GM19328 (cell line): Measurements from ENCODE around the gene CUX1.
"Not testable (repeated sequence)": the region's sequence is repeated elsewhere in the genome, so short reads cannot be mapped to it uniquely, and the experiment has no call there.

Source experiments
- ATAC-seq: cut with Tn5 transposase; IDR thresholded peaks from one replicate; pipeline ENCODE4 v1.9.1; 2021; ENCODE audit warnings: mild to moderate bottlenecking, moderate library complexity; ENCODE audit not compliant: unreplicated experiment

The CUX1 gene

GRCh38 chr7:101798173-101798572 lies 19.3 kb upstream of the CUX1 start:
- ATAC-seq, result not testable (repeated sequence)

- ATAC-seq, result no peak
Observed at GRCh38 chr7:101803203-101804087, 14.0 kb upstream of the CUX1 start.

DNA sequence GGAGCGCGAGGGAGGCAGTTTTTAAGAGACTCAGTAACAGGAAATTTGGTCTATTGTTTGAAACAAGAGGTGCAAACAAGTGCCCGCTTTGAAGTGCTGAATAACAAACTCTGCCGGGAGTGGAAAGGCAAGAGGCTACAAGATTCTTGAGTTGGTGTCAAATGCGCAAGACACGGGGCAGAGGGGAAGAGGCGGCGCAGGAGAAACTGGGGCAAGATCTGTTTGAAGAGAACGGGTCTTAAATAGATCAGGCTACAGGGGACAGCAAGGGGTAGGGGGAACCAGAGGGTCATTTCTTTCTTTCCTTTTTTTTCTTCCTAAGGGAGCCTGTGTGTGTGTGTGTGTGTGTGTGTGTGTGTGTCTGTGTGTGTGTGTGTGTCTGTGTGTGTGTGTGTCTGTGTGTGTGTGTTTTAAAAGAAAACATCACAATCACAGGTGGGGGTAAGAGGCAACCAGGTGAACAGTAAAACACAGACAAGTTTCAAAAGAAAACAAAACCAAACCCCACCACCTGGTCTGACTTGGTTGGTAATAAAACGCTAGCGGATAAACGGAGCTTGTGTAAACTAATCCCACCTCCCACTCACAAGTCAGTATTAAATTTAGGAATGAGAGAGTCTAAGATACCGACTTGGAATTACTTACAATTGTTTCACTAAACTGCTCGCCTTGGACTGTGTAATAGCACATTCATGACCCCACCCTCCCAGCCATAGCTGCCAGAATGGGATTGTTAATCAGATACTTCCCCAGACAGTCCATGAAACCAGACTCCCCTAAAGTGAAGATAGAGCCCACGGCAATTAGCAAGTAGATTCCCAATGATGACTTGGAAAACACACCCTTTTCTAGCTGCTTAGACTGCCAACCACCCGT lies 13.1 kb upstream of the CUX1 start:
- no peak for ATAC-seq

GRCh38 chr7:101804967-101805366 lies 12.5 kb upstream of the CUX1 start:
- no peak for ATAC-seq

DNA sequence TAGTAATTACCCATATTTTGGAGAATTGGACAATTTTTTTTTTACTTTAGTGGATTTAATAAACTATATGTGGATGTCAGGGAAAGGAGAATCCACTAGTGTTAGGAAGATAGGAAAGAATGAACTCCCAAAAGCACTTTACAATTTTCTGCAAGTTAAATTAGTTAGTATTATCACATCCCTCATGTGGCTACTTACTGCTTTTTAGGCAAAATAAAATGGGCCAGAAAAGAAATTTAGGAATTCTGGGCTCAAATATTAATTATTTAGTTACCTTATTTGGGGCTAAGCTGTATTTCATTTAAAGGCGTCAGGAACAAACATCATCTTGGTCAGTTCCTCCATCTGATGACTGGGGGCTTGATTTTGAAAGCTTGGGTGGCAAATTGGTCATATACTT lies 4.8 kb upstream of the CUX1 start:
- ATAC-seq, result no peak

DNA sequence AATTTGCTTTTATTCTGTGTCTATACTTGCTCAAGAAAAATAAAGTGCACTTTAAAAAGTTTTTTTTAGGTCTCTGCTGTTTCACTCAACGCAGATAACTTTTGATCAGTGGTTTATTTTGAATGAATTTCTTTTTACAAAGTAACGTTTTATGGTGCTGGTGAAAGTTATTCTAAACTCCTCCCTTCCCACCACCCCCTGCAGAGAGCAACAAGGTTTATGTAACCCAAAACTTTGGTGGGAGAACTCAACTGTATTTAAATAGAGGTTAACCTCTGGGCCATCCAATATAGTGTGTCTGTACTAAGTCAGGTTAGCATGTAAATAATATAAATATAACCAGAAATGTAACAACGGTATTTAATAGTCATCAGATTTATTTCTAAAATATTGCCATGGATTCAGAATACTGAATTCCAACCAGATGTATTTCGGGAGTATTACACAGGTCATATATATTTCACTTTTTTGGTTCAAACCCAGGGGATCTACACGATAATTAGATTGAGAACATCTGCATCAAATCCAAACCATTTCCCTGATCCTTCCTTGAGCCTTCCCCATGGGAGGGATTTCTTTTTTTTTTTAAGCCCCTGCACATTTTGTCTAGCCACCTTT lies 3.9 kb upstream of the CUX1 start:
- ATAC-seq, result no peak

DNA sequence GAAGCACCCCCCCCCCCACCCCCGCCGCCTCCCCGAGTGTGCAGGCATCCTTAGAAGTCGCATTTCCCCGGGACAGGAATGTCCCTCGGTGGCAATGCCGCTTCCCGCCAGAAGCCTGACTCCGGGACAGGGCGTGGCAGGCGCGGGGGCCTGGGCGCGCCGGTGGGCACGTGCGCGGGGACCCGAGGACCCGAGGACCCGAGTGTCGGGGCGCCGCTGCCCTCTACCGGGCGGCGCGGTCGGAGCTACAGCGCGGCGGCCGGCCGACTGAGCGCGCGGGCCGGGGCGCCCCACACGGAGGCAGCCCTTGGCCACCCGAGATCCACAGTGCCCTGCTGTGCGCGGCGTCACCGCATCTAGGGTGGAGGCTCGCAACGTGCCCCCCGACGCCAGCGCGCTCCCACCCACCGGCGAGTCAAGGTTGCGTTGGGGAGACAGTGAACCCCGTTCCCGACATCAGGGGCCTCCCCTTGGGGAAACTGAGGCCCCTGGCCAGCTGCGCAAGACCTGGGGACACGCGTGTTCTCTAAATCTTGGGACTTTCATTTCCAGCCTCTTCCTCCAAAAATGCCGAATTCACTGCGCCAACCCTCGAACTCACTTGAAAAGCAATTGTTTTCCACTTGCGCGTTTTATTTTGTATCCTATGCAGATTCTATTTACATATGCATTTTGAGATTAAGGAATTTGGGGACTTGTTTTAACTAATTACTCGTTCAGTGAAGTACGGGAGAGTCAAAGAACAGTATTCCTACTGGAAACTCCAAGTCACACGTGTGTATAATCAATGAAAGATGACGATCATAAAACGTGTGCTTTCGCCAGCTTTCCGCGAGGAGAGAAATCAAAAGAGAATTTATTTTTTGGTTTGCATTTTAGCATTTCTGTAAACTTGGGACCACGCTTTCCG lies 3.1 kb upstream of the CUX1 start:
- no peak for ATAC-seq

GRCh38 chr7:101814991-101815825 lies 2.2 kb upstream of the CUX1 start:
- peak; percentile 28 for ATAC-seq

DNA sequence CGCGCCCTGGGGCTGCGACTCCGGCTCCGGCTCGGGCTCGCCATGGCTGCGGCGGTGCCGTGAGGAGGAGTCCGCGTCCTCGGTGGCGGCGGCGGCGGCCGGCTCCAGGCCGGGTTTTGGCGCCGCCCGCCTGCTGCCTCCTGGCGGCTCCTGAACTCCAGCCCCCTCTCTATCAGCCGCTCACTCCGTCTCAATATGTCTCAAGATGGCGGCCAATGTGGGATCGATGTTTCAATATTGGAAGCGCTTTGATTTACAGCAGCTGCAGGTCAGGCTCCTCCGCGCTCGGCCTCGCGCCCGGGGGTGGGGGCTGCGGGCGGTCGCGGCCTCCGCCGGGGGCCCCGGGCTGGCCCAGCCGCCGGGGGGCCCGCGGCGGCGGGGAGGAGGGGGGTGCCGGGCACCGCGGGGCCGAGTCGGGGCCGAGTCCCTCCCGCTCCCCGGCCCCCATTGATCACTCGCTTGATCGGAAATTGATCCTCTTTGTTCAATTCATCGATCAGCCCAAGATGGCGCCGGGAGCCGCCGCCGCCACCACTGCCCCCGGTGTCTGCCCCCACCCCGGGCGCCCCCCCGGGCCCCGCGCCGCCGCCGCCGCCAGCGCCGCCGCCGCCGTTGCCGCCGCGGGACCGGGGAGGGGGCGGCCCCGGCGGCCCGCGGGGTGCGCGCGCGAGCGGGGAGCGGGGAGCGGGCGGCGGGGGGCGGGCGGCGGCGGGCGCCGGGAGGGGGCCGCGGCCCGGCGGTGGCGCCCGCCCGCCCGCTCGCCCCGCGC lies 1.4 kb upstream of the CUX1 start:
- ATAC-seq, result peak; percentile 57

- no peak for ATAC-seq
Observed at GRCh38 chr7:101816595-101817470, 593 bp upstream of the CUX1 start.

DNA sequence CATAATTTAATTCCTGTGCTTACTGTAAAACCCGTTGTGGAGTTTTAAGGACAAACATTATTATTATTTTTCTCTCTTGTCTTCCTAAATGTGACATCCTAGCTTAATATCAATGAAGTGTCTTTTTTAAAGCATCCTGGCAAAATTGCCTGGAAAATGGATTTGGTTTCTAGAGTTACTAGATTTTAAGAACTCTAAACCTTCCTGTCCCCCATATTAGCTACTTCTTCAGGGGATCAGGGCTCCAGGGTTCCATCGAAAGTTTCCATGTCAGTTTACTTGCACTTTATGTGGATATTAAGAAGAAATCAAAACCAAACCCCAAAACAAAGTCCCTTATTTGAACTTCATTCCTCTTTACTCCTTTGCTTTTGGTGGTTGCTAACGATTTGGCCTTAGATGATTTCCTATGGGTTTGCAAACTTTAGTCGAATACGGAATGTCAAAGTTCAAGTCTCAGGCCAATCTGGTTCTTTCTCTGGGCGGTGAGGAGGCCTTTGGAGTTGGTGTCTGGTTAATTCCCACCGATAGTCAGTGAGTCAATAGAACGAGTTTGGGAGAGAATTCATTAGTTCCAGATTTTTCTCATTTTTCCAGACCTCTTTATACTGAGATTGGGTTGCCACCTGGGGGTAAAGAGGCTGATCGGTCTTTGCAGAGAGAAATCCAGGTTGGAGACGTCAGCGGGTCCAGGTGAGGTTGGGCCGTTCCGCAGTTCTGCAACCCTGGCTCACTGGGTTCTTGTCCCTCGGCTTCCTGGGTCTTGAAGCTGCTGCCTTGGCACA lies 1.1 kb downstream of the CUX1 start:
- ATAC-seq, result no peak

- ATAC-seq, result no peak
Observed at GRCh38 chr7:101819183-101819582, 1.8 kb downstream of the CUX1 start.

DNA sequence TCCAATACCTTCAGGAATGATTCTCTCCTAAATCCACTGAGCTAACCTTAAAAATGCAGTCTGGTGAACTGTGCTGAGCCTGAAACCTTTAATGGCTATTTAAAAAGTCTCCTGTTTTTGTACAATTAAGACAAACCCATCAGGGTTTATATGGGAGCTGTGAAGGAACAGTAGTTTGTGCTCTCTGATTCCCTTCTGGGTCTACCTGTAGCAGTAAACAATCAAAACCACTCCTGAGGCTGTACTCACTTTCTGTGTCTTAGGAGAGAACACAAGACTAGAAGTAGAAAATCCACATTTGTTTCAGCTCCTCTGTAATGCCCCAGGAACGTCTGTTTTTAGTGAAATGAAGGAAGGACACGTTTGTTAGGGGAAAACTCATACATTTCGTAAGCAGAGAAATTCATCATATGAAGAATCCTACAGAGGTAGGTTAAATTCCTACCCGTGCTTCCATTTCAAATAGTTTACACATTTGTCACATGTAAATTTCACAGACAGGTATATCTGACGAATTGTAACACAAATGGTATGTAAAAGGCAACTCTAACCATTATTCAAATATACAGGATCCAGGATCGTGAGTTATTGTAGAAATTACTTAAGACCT lies 2.6 kb downstream of the CUX1 start:
- no peak for ATAC-seq

DNA sequence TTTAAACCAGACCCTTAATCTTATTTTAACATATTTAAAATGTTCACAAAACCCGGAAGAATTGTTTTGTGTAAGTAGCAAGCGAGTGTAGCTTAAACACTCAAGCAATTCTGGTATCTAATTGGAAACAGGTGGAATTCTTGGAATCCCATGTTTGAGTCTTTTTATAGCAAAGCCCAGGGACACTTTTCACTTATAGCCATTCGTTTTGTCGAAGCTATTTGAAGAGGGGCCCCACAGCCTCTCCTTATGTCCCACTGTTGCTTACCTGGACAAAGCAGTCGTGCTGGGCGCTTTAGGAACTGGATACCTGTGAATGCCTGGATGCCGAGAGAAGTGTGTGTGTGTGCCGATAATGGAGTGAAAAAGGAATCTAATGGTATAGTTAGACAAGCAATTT lies 3.3 kb downstream of the CUX1 start:
- ATAC-seq, result no peak

DNA sequence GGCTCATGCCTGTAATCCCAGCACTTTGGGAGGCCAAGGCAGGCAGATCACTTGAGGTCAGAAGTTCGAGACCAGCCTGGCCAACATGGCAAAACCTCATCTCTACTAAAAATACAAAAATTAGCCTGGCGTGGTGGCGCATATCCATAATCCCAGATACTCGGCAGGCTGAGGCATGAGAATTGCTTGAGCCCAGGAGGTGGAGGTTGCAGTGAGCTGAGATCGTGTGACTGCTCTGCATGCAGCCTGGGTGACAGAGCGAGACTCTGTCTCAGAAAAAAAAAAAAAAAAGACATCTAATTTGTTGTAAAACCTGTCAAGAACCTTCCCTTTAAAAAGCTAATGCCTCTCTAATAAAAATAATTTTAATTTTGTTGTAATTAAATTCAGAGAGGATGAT lies 5.2 kb downstream of the CUX1 start:
- not testable (repeated sequence) for ATAC-seq

DNA sequence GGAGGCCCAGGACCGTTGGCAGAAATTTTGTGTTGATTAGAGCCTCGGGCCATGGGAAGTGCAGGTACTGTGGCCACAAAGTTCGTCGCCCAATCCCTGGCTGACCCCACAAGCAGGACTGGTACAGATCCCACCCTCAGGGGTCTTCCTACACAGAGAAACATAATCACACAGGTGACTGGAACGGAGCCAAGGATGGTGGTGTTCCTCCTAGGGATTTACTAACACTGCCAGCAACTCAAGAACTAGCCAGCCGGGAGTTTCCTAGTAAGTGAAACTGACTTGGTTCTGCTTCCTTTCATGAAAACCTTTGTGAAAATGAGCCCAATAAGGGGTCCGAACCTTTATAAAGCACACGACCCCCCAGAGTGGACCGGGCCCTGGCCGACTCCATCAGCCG lies 5.7 kb downstream of the CUX1 start:
- ATAC-seq, result no peak

DNA sequence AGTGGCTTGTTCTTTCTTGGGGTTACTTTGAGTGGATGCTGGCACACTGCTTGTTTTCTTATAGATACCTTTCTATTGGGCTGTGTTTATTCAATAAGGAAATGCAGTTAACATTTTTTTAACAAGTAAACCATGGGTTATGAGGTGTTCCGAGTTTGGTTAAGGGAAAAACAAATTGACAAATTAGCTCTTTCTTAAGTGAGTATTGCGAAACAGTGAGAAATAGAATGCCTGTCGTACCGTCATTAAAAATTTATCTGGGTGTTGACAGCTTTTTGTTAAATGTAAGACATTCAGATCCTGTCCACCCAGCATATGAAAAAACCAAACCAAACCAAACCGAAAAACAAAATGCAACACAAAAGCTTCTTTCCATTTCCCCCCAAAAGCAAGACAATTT lies 6.2 kb downstream of the CUX1 start:
- no peak for ATAC-seq
